ENCODE results near the gene ABR. TPM values are rescaled to one million over a fixed set of nuclear protein-coding genes. Genes with fewer than 3 reads are reported as not detected.
A peak's percentile ranks its signal among the peaks of the same experiment; 100 is the strongest.

ABR gene
- polyA plus RNA-seq, 1 experiment = 65.4 TPM

GRCh38 chr17:987931-988330 lies 191.8 kb downstream of the ABR start:
- no peaks in the 10 kb centered on the region for H3K36me3 ChIP-seq (ENCODE audit: control insufficient read depth, insufficient read depth, low read length)
- H3K4me3 ChIP-seq (ENCODE audit: low read depth, low read length) = no peak overlapping the region
- ChIA-PET POLR2A (no interaction called here), CTCF (interaction anchor here (0.8 to 2.6 kb wide), 4 partner anchors 8 to 138 kb away, joined by 3 to 14 read pairs (median 6); partner anchors contain the start of genes NXN and TIMM22)
- H3K27me3 ChIP-seq (ENCODE audit: control insufficient read depth, insufficient read depth, low read length) = no peaks in the 10 kb centered on the region
- TF ChIP-seq CTCF (IDR thresholded peaks at IDR 0.05; ENCODE audit: insufficient read depth, low read depth, low read length) = no peak
- DNase-seq (ENCODE audit: low read depth) = no peak

- TF ChIP-seq CTCF (IDR thresholded peaks at IDR 0.05; ENCODE audit: insufficient read depth, low read depth, low read length) = no peak
- Histone ChIP-seq H3K27me3 (ENCODE audit: control insufficient read depth, insufficient read depth, low read length) (no peaks in the 10 kb centered on the region), H3K4me3 (ENCODE audit: low read depth, low read length) (no peak overlapping the region), H3K36me3 (ENCODE audit: control insufficient read depth, insufficient read depth, low read length) (no peaks in the 10 kb centered on the region)
- ChIA-PET CTCF (interaction anchor here (1.0 to 1.7 kb wide), 2 partner anchors 10 to 574 kb away, joined by 3 to 7 read pairs; partner anchors contain the start of gene TIMM22), POLR2A (no interaction called here)
- DNase-seq (ENCODE audit: low read depth) = no peak
Measured at GRCh38 chr17:986322-986929, 193.4 kb downstream of the ABR start.

GRCh38 chr17:983921-984320 lies 195.9 kb downstream of the ABR start:
- Histone ChIP-seq H3K36me3 (ENCODE audit: control insufficient read depth, insufficient read depth, low read length) (no peaks in the 10 kb centered on the region), H3K4me3 (ENCODE audit: low read depth, low read length) (no peak overlapping the region), H3K27me3 (ENCODE audit: control insufficient read depth, insufficient read depth, low read length) (no peaks in the 10 kb centered on the region)
- ChIA-PET POLR2A (no interaction called here), CTCF (interaction anchor here (5.4 kb wide), 2 partner anchors 13 to 189 kb away, joined by 47 to 66 read pairs; partner anchors contain the start of gene TIMM22)
- TF ChIP-seq CTCF (IDR thresholded peaks at IDR 0.05; ENCODE audit: insufficient read depth, low read depth, low read length) = no peak
- DNase-seq (ENCODE audit: low read depth) = no peak

DNA sequence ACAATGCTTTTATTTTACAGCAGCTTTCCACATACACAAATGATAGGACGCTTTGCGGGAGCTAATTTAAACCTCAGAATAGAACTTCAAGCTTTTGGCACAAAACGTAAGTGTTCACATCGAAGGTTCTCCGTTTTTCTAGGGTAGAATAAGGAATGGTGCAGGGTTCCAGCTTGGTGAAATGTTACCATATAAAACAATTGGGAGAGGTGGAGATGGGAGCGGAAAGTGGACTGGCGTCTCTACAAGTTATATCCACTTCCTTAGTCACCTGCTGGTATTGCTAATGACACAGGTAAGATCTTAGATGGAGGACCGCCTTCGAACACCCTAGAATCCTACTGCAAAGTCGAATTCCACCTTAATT lies 198.5 kb downstream of the ABR start:
- DNase-seq (ENCODE audit: low read depth) = no peak
- POLR2A ChIA-PET = interaction anchor here (0.6 to 0.7 kb wide), 2 partner anchors 146 to 227 kb away, joined by 3 to 9 read pairs; no protein-coding TSS in a partner anchor
- Histone ChIP-seq H3K36me3 (ENCODE audit: control insufficient read depth, insufficient read depth, low read length) (no peaks in the 10 kb centered on the region), H3K27me3 (ENCODE audit: control insufficient read depth, insufficient read depth, low read length) (no peaks in the 10 kb centered on the region), H3K4me3 (ENCODE audit: low read depth, low read length) (no peak overlapping the region)
- CTCF ChIA-PET = interaction anchor here (0.7 to 5.4 kb wide), 42 partner anchors 8 to 602 kb away, joined by 3 to 66 read pairs (median 6); partner anchors contain the start of genes GEMIN4, GLOD4, MRM3 and TIMM22
- no peak for TF ChIP-seq CTCF (IDR thresholded peaks at IDR 0.05; ENCODE audit: insufficient read depth, low read depth, low read length)

DNA sequence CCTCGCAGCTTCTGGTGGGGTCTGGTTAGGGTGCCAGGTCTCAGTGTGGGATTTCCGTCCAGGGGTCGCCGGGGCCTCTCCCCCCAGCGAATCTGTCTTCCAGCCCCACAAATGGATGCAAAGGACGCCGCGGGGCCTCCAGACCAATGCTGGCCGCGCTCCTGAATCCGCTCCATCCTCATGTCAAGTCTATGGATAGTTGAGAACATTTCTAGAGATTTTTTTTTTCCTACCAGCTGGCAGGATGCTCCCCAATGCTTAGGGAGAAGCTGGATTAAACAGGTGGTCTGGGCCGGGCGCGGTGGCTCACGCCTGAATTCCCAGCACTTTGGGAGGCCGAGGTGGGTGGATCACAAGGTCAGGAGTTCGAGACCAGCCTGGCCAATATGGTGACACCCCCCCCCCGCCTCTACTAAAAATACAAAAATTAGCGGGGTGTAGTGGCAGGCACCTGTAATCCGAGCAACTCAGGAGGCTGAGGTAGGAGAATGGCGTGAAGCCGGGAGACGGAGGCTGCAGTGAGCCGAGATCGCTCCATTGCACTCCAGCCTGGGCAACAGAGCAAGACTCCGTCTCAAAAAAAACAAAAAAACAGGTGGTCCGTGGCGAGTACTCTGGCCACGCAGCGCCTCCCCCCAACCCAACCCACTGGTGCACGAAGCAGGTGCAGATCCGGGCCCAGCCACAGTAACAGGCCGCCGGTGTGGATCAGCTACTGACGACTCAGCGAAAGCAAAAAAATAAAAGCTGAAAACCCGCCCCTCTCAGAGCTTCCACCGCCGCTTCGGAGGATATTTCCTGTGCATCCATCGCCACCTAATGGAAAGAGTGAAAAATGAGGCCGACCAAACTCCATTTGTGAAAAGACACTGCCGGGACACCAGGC lies 199.1 kb downstream of the ABR start:
- H3K36me3 ChIP-seq (ENCODE audit: control insufficient read depth, insufficient read depth, low read length) = no peaks in the 10 kb centered on the region
- H3K27me3 ChIP-seq (ENCODE audit: control insufficient read depth, insufficient read depth, low read length) = no peaks in the 10 kb centered on the region
- TF ChIP-seq CTCF (IDR thresholded peaks at IDR 0.05; ENCODE audit: insufficient read depth, low read depth, low read length) = peak; percentile 69
- CTCF ChIA-PET = interaction anchor here (0.7 to 5.4 kb wide), 52 partner anchors 9 to 601 kb away, joined by 3 to 66 read pairs (median 5); partner anchors contain the start of genes GEMIN4, GLOD4, MRM3 and TIMM22
- POLR2A ChIA-PET = interaction anchor here (0.6 to 0.7 kb wide), 2 partner anchors 145 to 227 kb away, joined by 3 to 9 read pairs; no protein-coding TSS in a partner anchor
- H3K4me3 ChIP-seq (ENCODE audit: low read depth, low read length) = peak overlapping the region; percentile 40; the same call in 1 of the 2 replicates
- no peak for DNase-seq (ENCODE audit: low read depth)

Measured in BJ (cell line).